Right lobe of liver (tissue), 4 donors: Measurements from ENCODE around the gene CHTF8.

ENCODE experiments used
- POLR2A ChIP-seq: fragments of 450-650 bp; IDR thresholded peaks from one replicate; pipeline ENCODE4 v1.6.1; 2017; ENCODE audit warnings: antibody characterized with exemption, mild to moderate bottlenecking
- TF ChIP-seq, protein P1 (sequence below), 4 donors: fragments of 200-600 bp in 3 of 4; fragments of 450-650 bp in 1 of 4; IDR thresholded peaks; one replicate each; pipeline versions ENCODE4 v1.5.1 to v1.8.0; 2016 to 2022; ENCODE audit warnings: antibody characterized with exemption in 4 of 4, mild to moderate bottlenecking in 2 of 4
- donor health status: DM: no; HTN: no; CAD: no.
- donor health status: DM: no; HTN: no; CAD: no.
- donor health status: DM: no; HTN: yes; CAD: no.

DNA sequence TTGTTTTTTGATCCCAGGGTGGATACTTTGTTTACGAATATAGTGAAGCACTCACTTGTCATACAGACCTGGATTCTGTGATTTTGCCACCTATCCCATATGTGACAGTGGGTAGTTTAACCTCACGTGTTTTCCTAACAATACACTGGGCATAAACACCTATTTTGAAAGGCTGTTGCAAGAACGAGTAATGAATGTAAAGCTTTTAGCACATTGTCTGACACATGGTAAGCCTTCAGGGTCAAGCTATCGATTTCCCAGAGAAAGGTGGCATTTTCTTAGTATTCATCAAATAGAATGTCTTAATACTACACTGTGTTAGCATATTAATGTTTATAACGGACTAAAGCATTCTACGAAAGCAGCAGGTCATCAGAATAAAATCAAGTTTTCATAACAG lies 1.9 kb downstream of the CHTF8 start:
- TF ChIP-seq, protein P1, sequence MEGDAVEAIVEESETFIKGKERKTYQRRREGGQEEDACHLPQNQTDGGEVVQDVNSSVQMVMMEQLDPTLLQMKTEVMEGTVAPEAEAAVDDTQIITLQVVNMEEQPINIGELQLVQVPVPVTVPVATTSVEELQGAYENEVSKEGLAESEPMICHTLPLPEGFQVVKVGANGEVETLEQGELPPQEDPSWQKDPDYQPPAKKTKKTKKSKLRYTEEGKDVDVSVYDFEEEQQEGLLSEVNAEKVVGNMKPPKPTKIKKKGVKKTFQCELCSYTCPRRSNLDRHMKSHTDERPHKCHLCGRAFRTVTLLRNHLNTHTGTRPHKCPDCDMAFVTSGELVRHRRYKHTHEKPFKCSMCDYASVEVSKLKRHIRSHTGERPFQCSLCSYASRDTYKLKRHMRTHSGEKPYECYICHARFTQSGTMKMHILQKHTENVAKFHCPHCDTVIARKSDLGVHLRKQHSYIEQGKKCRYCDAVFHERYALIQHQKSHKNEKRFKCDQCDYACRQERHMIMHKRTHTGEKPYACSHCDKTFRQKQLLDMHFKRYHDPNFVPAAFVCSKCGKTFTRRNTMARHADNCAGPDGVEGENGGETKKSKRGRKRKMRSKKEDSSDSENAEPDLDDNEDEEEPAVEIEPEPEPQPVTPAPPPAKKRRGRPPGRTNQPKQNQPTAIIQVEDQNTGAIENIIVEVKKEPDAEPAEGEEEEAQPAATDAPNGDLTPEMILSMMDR (IDR thresholded peaks at IDR 0.05), result no peak
- TF ChIP-seq POLR2A, result no peak
